ENCODE data around the gene PRKAR1B.

The PRKAR1B gene

DNA sequence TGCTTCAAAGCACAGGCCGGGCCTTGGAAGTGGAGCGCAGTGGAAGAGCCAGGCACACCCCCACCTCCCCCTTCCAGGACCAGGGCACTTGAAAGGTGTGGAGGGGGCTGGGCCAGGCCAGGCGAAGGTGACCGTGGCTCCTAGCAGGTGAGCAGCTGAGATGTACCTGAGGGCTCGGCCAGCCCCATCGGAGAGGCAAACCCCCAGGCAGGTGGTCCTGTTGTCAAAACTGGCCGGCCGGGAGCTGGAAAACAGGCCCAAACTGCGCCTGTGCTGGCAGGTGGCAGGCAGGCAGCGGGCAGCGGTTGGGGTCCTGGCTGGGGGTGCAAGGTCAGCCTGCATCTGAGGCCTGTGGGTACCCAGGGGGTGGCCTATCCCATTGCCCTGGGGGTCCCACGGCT, 97.0 kb downstream of the PRKAR1B start:
- Histone ChIP-seq H3K27ac (no peak overlapping the region), H3K9me3 (no peaks in the 10 kb centered on the region), H3K36me3 (no peaks in the 10 kb centered on the region), H3K27me3 (no peaks in the 10 kb centered on the region), H3K4me3 (ENCODE audit: low read depth in 1 of 2, low read length in 1 of 2) (no peak overlapping the region), H3K4me1 (ENCODE audit: control insufficient read depth in 1 of 2, insufficient read depth in 1 of 2, low read depth in 1 of 2, low read length in 1 of 2) (no peaks in the 10 kb centered on the region)
- TF ChIP-seq, protein P1, sequence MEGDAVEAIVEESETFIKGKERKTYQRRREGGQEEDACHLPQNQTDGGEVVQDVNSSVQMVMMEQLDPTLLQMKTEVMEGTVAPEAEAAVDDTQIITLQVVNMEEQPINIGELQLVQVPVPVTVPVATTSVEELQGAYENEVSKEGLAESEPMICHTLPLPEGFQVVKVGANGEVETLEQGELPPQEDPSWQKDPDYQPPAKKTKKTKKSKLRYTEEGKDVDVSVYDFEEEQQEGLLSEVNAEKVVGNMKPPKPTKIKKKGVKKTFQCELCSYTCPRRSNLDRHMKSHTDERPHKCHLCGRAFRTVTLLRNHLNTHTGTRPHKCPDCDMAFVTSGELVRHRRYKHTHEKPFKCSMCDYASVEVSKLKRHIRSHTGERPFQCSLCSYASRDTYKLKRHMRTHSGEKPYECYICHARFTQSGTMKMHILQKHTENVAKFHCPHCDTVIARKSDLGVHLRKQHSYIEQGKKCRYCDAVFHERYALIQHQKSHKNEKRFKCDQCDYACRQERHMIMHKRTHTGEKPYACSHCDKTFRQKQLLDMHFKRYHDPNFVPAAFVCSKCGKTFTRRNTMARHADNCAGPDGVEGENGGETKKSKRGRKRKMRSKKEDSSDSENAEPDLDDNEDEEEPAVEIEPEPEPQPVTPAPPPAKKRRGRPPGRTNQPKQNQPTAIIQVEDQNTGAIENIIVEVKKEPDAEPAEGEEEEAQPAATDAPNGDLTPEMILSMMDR (IDR thresholded peaks at IDR 0.05), result no peak

DNA sequence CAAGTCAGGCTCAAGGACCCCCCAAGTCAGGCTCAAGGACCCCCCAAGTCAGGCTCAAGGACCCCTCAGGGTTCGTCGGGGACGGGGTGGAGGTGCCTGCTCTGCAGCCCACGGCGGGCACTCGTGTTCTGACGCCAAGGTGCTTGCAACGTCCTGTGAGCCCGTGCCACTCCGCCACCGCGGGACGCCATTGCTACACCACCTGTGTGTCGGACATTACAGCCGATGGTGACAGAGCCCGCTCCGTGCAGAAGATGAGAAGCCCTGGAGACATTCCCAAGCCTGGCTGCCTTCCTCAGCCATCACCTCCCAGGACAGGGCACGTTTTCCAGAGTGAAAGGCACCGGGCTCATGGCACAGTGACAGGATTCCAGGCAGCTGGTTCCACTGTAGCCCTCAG, 98.3 kb downstream of the PRKAR1B start:
- TF ChIP-seq, protein P1 (IDR thresholded peaks at IDR 0.05), result no peak
- Histone ChIP-seq H3K27ac (no peak overlapping the region), H3K27me3 (no peaks in the 10 kb centered on the region), H3K4me1 (ENCODE audit: control insufficient read depth in 1 of 2, insufficient read depth in 1 of 2, low read depth in 1 of 2, low read length in 1 of 2) (no peaks in the 10 kb centered on the region), H3K4me3 (ENCODE audit: low read depth in 1 of 2, low read length in 1 of 2) (no peak overlapping the region), H3K36me3 (no peaks in the 10 kb centered on the region), H3K9me3 (peaks cover 1% of the 10 kb centered on the region)

DNA sequence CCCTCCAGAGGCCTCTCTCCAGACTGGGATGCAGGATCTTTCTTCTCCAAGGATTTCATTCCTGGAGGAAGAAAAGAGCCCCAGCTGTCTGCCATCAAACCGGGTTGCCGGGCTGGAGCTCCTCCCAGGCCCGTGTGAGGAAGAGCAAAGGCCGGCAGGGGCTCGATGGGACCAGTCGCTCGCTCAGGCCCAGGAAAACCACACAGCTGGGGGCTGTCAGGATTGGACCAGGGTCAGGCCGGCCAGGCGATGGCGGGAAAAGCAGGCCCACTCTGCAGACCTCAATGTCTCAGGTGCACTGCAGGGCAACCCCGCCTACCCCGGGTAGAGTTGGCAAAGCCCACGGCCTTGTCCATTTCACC, 98.7 kb downstream of the PRKAR1B start:
- Histone ChIP-seq H3K27ac (no peak overlapping the region), H3K4me3 (ENCODE audit: low read depth in 1 of 2, low read length in 1 of 2) (no peak overlapping the region), H3K27me3 (no peaks in the 10 kb centered on the region), H3K36me3 (no peaks in the 10 kb centered on the region), H3K4me1 (ENCODE audit: control insufficient read depth in 1 of 2, insufficient read depth in 1 of 2, low read depth in 1 of 2, low read length in 1 of 2) (no peaks in the 10 kb centered on the region), H3K9me3 (peaks cover 6% of the 10 kb centered on the region)
- TF ChIP-seq, protein P1 (IDR thresholded peaks at IDR 0.05), result no peak

DNA sequence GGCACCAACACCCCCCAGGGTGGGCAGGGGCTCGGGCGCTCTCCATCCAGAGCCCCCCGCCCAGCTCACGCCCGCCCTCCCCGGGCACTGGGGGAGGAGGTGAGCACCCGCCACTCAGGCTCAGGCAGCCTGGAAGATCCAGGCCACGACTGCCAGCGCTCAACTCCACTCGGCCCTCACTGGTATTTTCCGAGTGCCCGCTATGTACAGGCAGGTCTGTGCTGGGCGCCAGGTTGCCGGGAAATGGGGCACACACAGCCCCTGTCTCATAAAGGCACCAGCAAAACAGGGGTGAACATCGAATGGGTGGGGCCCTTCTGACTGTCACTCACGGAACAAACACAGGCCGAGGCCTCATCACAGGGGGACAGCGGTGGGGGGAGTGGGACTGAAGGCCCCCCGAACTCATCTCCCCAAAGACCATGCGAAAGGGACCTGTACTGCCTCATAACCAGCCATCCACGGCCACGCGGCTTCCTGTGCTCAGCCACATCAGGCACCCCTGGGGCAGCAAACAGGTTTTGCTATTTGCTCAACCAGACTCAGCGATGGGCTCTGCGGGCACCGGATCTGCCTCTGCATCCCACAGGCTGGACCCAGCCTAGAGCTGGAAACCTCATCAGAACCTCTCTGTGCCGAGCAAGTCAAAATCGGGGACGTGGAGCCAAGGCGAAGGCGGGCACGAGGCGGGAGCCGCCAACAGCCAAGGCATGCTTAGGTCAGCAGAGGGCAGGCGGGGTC, 99.2 kb downstream of the PRKAR1B start:
- Histone ChIP-seq H3K9me3 (peaks cover 7% of the 10 kb centered on the region), H3K4me3 (ENCODE audit: low read depth in 1 of 2, low read length in 1 of 2) (no peak overlapping the region), H3K36me3 (no peaks in the 10 kb centered on the region), H3K27ac (no peak overlapping the region), H3K4me1 (ENCODE audit: control insufficient read depth in 1 of 2, insufficient read depth in 1 of 2, low read depth in 1 of 2, low read length in 1 of 2) (no peaks in the 10 kb centered on the region), H3K27me3 (no peaks in the 10 kb centered on the region)
- TF ChIP-seq, protein P1 (IDR thresholded peaks at IDR 0.05), result no peak

DNA sequence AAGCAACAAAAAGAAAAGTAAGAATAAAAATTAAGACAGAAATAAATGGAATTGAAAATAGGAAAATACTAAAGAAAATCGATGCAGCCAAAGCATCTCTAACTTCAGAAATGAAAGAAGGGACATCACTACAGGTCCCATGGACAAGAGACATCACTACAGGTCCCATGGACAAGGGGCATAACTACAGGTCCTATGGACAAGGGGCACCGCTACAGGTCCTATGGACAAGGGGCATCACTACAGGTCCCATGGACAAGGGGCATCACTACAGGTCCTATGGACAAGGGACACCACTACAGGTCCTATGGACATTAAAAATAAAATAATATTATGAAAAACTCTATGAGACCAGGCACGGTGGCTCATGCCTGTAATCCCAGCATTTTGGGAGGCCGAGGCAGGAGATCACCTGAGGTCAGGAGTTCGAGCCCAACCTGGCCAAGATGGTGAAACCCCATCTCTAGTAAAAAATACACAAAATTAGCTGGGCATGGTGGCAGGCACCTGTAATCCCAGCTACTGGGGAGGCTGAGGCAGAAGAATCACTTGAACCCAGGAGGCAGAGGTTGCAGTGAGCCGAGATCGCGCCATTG, 101.6 kb downstream of the PRKAR1B start:
- TF ChIP-seq, protein P1 (IDR thresholded peaks at IDR 0.05), result no peak
- no peak overlapping the region for H3K27ac ChIP-seq
- H3K4me1 ChIP-seq (ENCODE audit: control insufficient read depth in 1 of 2, insufficient read depth in 1 of 2, low read depth in 1 of 2, low read length in 1 of 2), result no peaks in the 10 kb centered on the region
- no peaks in the 10 kb centered on the region for H3K27me3 ChIP-seq
- peaks cover 12% of the 10 kb centered on the region for H3K9me3 ChIP-seq
- no peak overlapping the region for H3K4me3 ChIP-seq (ENCODE audit: low read depth in 1 of 2, low read length in 1 of 2)
- H3K36me3 ChIP-seq, result no peaks in the 10 kb centered on the region

Data from neutrophil (primary cell).